ENCODE data around the gene VPS41.

The VPS41 gene

DNA sequence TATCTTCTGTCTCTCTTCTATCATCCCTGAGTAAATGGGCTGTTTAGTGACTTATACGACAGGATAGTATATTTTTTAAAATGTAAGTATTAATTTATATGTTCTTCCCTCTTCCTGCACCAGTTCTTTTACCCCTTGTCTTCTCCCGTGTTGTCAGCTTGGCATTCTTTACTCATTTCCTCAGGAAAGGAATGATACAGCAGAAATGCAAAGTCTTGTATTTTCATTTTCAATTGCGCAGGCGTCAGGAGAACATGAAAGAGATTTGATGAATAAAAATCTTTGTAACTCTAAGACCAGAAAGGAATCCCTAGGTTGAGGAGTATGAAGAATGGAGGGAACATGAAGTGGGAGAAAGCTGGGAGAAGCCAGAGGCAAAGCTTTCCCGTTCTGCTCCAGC lies 18.8 kb upstream of the VPS41 start:
- Histone ChIP-seq H3K79me2 (ENCODE audit: insufficient read depth, low read length) (no peaks in the 10 kb centered on the region), H3K9me3 (ENCODE audit: insufficient read depth, low read length, severe bottlenecking) (no peaks in the 10 kb centered on the region), H3K9ac (ENCODE audit: low read depth, low read length) (no peak overlapping the region), H3K4me1 (ENCODE audit: insufficient read depth, low read length) (peaks cover 2% of the 10 kb centered on the region; the same call in 1 of the 2 replicates), H3K4me2 (ENCODE audit: insufficient read depth, low read length) (no peak overlapping the region), H3K36me3 (ENCODE audit: insufficient read depth, low read length) (no peaks in the 10 kb centered on the region), H4K20me1 (ENCODE audit: insufficient read depth, low read length) (no peaks in the 10 kb centered on the region), H3K4me3 (ENCODE audit: low read depth in 1 of 2, low read length in 2 of 2) (no peak overlapping the region), H3K27me3 (ENCODE audit: insufficient read depth, low read length, poor library complexity) (peaks cover 3% of the 10 kb centered on the region), H2AFZ (ENCODE audit: low read depth, low read length) (no peak overlapping the region), H3K27ac (ENCODE audit: low read length) (no peak overlapping the region)
- no peak for TF ChIP-seq EZH2 (IDR thresholded peaks at IDR 0.05; ENCODE audit: borderline replicate concordance, low read depth, low read length, severe bottlenecking)
- DNase-seq (no peak), ATAC-seq (ENCODE audit: insufficient read depth, low read depth) (no peak)

- no peak overlapping the region for H3K27ac ChIP-seq (ENCODE audit: low read length)
- H3K9ac ChIP-seq (ENCODE audit: low read depth, low read length) = no peak overlapping the region
- H3K36me3 ChIP-seq (ENCODE audit: insufficient read depth, low read length) = no peaks in the 10 kb centered on the region
- no peak for DNase-seq
- H3K27me3 ChIP-seq (ENCODE audit: insufficient read depth, low read length, poor library complexity) = peaks cover 6% of the 10 kb centered on the region
- no peak overlapping the region for H2AFZ ChIP-seq (ENCODE audit: low read depth, low read length)
- ATAC-seq (ENCODE audit: insufficient read depth, low read depth) = no peak
- H3K9me3 ChIP-seq (ENCODE audit: insufficient read depth, low read length, severe bottlenecking) = no peaks in the 10 kb centered on the region
- no peaks in the 10 kb centered on the region for H3K4me1 ChIP-seq (ENCODE audit: insufficient read depth, low read length)
- H3K4me3 ChIP-seq (ENCODE audit: low read depth in 1 of 2, low read length in 2 of 2) = no peak overlapping the region
- TF ChIP-seq, protein P1, sequence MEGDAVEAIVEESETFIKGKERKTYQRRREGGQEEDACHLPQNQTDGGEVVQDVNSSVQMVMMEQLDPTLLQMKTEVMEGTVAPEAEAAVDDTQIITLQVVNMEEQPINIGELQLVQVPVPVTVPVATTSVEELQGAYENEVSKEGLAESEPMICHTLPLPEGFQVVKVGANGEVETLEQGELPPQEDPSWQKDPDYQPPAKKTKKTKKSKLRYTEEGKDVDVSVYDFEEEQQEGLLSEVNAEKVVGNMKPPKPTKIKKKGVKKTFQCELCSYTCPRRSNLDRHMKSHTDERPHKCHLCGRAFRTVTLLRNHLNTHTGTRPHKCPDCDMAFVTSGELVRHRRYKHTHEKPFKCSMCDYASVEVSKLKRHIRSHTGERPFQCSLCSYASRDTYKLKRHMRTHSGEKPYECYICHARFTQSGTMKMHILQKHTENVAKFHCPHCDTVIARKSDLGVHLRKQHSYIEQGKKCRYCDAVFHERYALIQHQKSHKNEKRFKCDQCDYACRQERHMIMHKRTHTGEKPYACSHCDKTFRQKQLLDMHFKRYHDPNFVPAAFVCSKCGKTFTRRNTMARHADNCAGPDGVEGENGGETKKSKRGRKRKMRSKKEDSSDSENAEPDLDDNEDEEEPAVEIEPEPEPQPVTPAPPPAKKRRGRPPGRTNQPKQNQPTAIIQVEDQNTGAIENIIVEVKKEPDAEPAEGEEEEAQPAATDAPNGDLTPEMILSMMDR (IDR thresholded peaks at IDR 0.05; ENCODE audit: borderline replicate concordance, extremely low read depth, low read length, poor library complexity, severe bottlenecking) = no peak
- no peak for TF ChIP-seq EZH2 (IDR thresholded peaks at IDR 0.05; ENCODE audit: borderline replicate concordance, low read depth, low read length, severe bottlenecking)
- H3K79me2 ChIP-seq (ENCODE audit: insufficient read depth, low read length) = no peaks in the 10 kb centered on the region
- H3K4me2 ChIP-seq (ENCODE audit: insufficient read depth, low read length) = no peak overlapping the region
- no peaks in the 10 kb centered on the region for H4K20me1 ChIP-seq (ENCODE audit: insufficient read depth, low read length)
These were observed 11.7 kb upstream of the VPS41 start for GRCh38 chr7:38920731-38921130.

- Histone ChIP-seq H3K27me3 (ENCODE audit: insufficient read depth, low read length, poor library complexity) (peaks cover 2% of the 10 kb centered on the region), H3K9ac (ENCODE audit: low read depth, low read length) (no peak overlapping the region), H3K9me3 (ENCODE audit: insufficient read depth, low read length, severe bottlenecking) (no peaks in the 10 kb centered on the region), H3K4me2 (ENCODE audit: insufficient read depth, low read length) (no peak overlapping the region), H3K4me3 (ENCODE audit: low read depth in 1 of 2, low read length in 2 of 2) (no peak overlapping the region), H3K27ac (ENCODE audit: low read length) (no peak overlapping the region), H3K36me3 (ENCODE audit: insufficient read depth, low read length) (no peaks in the 10 kb centered on the region), H2AFZ (ENCODE audit: low read depth, low read length) (no peak overlapping the region), H3K4me1 (ENCODE audit: insufficient read depth, low read length) (no peaks in the 10 kb centered on the region), H3K79me2 (ENCODE audit: insufficient read depth, low read length) (no peaks in the 10 kb centered on the region), H4K20me1 (ENCODE audit: insufficient read depth, low read length) (no peaks in the 10 kb centered on the region)
- no peak for ATAC-seq (ENCODE audit: insufficient read depth, low read depth)
- DNase-seq = no peak
- TF ChIP-seq, protein P1 (IDR thresholded peaks at IDR 0.05; ENCODE audit: borderline replicate concordance, extremely low read depth, low read length, poor library complexity, severe bottlenecking) = no peak
- TF ChIP-seq EZH2 (IDR thresholded peaks at IDR 0.05; ENCODE audit: borderline replicate concordance, low read depth, low read length, severe bottlenecking) = no peak
These were observed 7.4 kb upstream of the VPS41 start for GRCh38 chr7:38916396-38916795.

DNA sequence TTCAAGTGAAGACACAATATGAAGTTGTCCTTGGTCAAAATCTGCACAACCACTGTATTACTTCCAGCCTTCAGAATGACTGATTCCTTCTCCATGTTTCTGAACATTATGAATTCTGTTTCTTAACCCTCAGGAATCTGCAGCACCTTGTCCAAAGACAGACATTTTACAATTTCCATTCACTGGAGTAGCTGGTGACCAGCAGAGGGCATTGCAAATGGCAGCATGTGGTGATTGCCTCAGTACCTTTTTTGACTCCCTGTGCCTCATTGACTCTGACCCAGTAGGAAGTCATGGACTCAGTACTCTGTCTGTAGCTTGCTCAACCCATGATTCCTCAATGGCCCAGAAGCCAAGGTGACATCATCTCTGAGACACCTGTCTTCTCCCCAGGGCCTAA lies 879 bp upstream of the VPS41 start:
- DNase-seq = no peak
- TF ChIP-seq, protein P1 (IDR thresholded peaks at IDR 0.05; ENCODE audit: borderline replicate concordance, extremely low read depth, low read length, poor library complexity, severe bottlenecking) = no peak
- TF ChIP-seq EZH2 (IDR thresholded peaks at IDR 0.05; ENCODE audit: borderline replicate concordance, low read depth, low read length, severe bottlenecking) = no peak

More for the DNA sequence above, 879 bp upstream of the VPS41 start:
- H3K9me3 ChIP-seq (ENCODE audit: insufficient read depth, low read length, severe bottlenecking) = no peaks in the 10 kb centered on the region
- H2AFZ ChIP-seq (ENCODE audit: low read depth, low read length) = no peak overlapping the region
- H3K4me3 ChIP-seq (ENCODE audit: low read depth in 1 of 2, low read length in 2 of 2) = no peak overlapping the region
- H3K27ac ChIP-seq (ENCODE audit: low read length) = no peak overlapping the region
- no peak for ATAC-seq (ENCODE audit: insufficient read depth, low read depth)
- H3K27me3 ChIP-seq (ENCODE audit: insufficient read depth, low read length, poor library complexity) = no peaks in the 10 kb centered on the region
- peaks cover 21% of the 10 kb centered on the region for H3K4me1 ChIP-seq (ENCODE audit: insufficient read depth, low read length)
- peaks cover 18% of the 10 kb centered on the region for H3K79me2 ChIP-seq (ENCODE audit: insufficient read depth, low read length)
- H3K9ac ChIP-seq (ENCODE audit: low read depth, low read length) = no peak overlapping the region
- H3K4me2 ChIP-seq (ENCODE audit: insufficient read depth, low read length) = no peak overlapping the region
- H3K36me3 ChIP-seq (ENCODE audit: insufficient read depth, low read length) = no peaks in the 10 kb centered on the region; the same call in 1 of the 2 replicates
- no peaks in the 10 kb centered on the region; the same call in 1 of the 2 replicates for H4K20me1 ChIP-seq (ENCODE audit: insufficient read depth, low read length)

Data from DND-41 (cell line).